ENCODE measurements around the gene TUBG1. TPM values are rescaled to one million over a fixed set of nuclear protein-coding genes. Genes with fewer than 3 reads are reported as not detected.

TUBG1 gene
- total RNA-seq, 1 donor from 2014 or later = 13.0 TPM

GRCh38 chr17:42578282-42578869, 31.1 kb upstream of the TUBG1 start:
- H3K4me1 ChIP-seq (ENCODE audit: control insufficient read depth in 3 of 3, insufficient read depth in 3 of 3, low read length in 3 of 3) = peaks cover 12 to 23% (median 19%) of the 10 kb centered on the region in 3 donors
- H3K9me3 ChIP-seq (ENCODE audit: control insufficient read depth in 3 of 3, low read length in 3 of 3) = no peaks in the 10 kb centered on the region
- H3K27ac ChIP-seq (ENCODE audit: low read depth, low read length) = peak overlapping the region; percentile 89
- peaks cover 49 to 54% (median 52%) of the 10 kb centered on the region in 3 donors for H3K36me3 ChIP-seq (ENCODE audit: control insufficient read depth in 3 of 3, insufficient read depth in 3 of 3, low read length in 3 of 3)
- H3K27me3 ChIP-seq (ENCODE audit: control insufficient read depth in 3 of 3, insufficient read depth in 3 of 3, low read length in 3 of 3) = no peaks in the 10 kb centered on the region
- peak overlapping the region; percentile 92 to 98 (median 96) for H3K9ac ChIP-seq (ENCODE audit: low read depth in 1 of 3, low read length in 3 of 3)
- H3K4me3 ChIP-seq (ENCODE audit: low read length in 3 of 3) = peak overlapping the region; percentile 97 to 99 (median 99)

- Histone ChIP-seq H3K9me3 (ENCODE audit: control insufficient read depth in 3 of 3, low read length in 3 of 3) (no peaks in the 10 kb centered on the region), H3K36me3 (ENCODE audit: control insufficient read depth in 3 of 3, insufficient read depth in 3 of 3, low read length in 3 of 3) (peaks cover 51 to 56% (median 52%) of the 10 kb centered on the region in 3 donors), H3K4me3 (ENCODE audit: low read length in 3 of 3) (no peak overlapping the region), H3K9ac (ENCODE audit: low read depth in 1 of 3, low read length in 3 of 3) (no peak overlapping the region), H3K4me1 (ENCODE audit: control insufficient read depth in 3 of 3, insufficient read depth in 3 of 3, low read length in 3 of 3) (peaks cover 12 to 24% (median 19%) of the 10 kb centered on the region in 3 donors), H3K27me3 (ENCODE audit: control insufficient read depth in 3 of 3, insufficient read depth in 3 of 3, low read length in 3 of 3) (no peaks in the 10 kb centered on the region), H3K27ac (ENCODE audit: low read depth, low read length) (no peak overlapping the region)
These were observed 29.5 kb upstream of the TUBG1 start for GRCh38 chr17:42579794-42580551.

- peaks cover 11 to 34% (median 25%) of the 10 kb centered on the region in 3 donors for H3K4me1 ChIP-seq (ENCODE audit: control insufficient read depth in 3 of 3, insufficient read depth in 3 of 3, low read length in 3 of 3)
- H3K27me3 ChIP-seq (ENCODE audit: control insufficient read depth in 3 of 3, insufficient read depth in 3 of 3, low read length in 3 of 3) = no peaks in the 10 kb centered on the region
- H3K27ac ChIP-seq (ENCODE audit: low read depth, low read length) = no peak overlapping the region
- peaks cover 52 to 70% (median 63%) of the 10 kb centered on the region in 3 donors for H3K36me3 ChIP-seq (ENCODE audit: control insufficient read depth in 3 of 3, insufficient read depth in 3 of 3, low read length in 3 of 3)
- no peaks in the 10 kb centered on the region for H3K9me3 ChIP-seq (ENCODE audit: control insufficient read depth in 3 of 3, low read length in 3 of 3)
- H3K4me3 ChIP-seq (ENCODE audit: low read length in 3 of 3) = no peak overlapping the region
- H3K9ac ChIP-seq (ENCODE audit: low read depth in 1 of 3, low read length in 3 of 3) = no peak overlapping the region
These were observed 27.7 kb upstream of the TUBG1 start for GRCh38 chr17:42581744-42582270.

GRCh38 chr17:42584880-42585279, 24.6 kb upstream of the TUBG1 start:
- H3K36me3 ChIP-seq (ENCODE audit: control insufficient read depth in 3 of 3, insufficient read depth in 3 of 3, low read length in 3 of 3) = peaks cover 65 to 73% (median 68%) of the 10 kb centered on the region in 3 donors
- H3K9ac ChIP-seq (ENCODE audit: low read depth in 1 of 3, low read length in 3 of 3) = peak overlapping the region in 1 of 3 donors; percentile 19
- H3K27me3 ChIP-seq (ENCODE audit: control insufficient read depth in 3 of 3, insufficient read depth in 3 of 3, low read length in 3 of 3) = no peaks in the 10 kb centered on the region
- no peak overlapping the region for H3K27ac ChIP-seq (ENCODE audit: low read depth, low read length)
- H3K4me1 ChIP-seq (ENCODE audit: control insufficient read depth in 3 of 3, insufficient read depth in 3 of 3, low read length in 3 of 3) = peaks cover 4 to 22% (median 14%) of the 10 kb centered on the region in 3 donors
- no peak overlapping the region for H3K4me3 ChIP-seq (ENCODE audit: low read length in 3 of 3)
- no peaks in the 10 kb centered on the region for H3K9me3 ChIP-seq (ENCODE audit: control insufficient read depth in 3 of 3, low read length in 3 of 3)

- H3K27ac ChIP-seq (ENCODE audit: low read depth, low read length) = no peak overlapping the region
- H3K9ac ChIP-seq (ENCODE audit: low read depth in 1 of 3, low read length in 3 of 3) = peak overlapping the region in 2 of 3 donors; percentile 19 to 34
These were observed 24.1 kb upstream of the TUBG1 start for GRCh38 chr17:42585353-42585752.

GRCh38 chr17:42586514-42587230, 22.8 kb upstream of the TUBG1 start:
- peak overlapping the region in 2 of 3 donors; percentile 60 to 63 for H3K9ac ChIP-seq (ENCODE audit: low read depth in 1 of 3, low read length in 3 of 3)
- no peaks in the 10 kb centered on the region for H3K27me3 ChIP-seq (ENCODE audit: control insufficient read depth in 3 of 3, insufficient read depth in 3 of 3, low read length in 3 of 3)
- peaks cover 61 to 74% (median 67%) of the 10 kb centered on the region in 3 donors for H3K36me3 ChIP-seq (ENCODE audit: control insufficient read depth in 3 of 3, insufficient read depth in 3 of 3, low read length in 3 of 3)
- H3K4me3 ChIP-seq (ENCODE audit: low read length in 3 of 3) = no peak overlapping the region
- H3K4me1 ChIP-seq (ENCODE audit: control insufficient read depth in 3 of 3, insufficient read depth in 3 of 3, low read length in 3 of 3) = peaks cover 4 to 22% (median 14%) of the 10 kb centered on the region in 3 donors
- H3K9me3 ChIP-seq (ENCODE audit: control insufficient read depth in 3 of 3, low read length in 3 of 3) = no peaks in the 10 kb centered on the region
- H3K27ac ChIP-seq (ENCODE audit: low read depth, low read length) = no peak overlapping the region

More at GRCh38 chr17:42585353-42585752, 24.1 kb upstream of the TUBG1 start:
- Histone ChIP-seq H3K27me3 (ENCODE audit: control insufficient read depth in 3 of 3, insufficient read depth in 3 of 3, low read length in 3 of 3) (no peaks in the 10 kb centered on the region), H3K36me3 (ENCODE audit: control insufficient read depth in 3 of 3, insufficient read depth in 3 of 3, low read length in 3 of 3) (peaks cover 65 to 73% (median 69%) of the 10 kb centered on the region in 3 donors), H3K4me1 (ENCODE audit: control insufficient read depth in 3 of 3, insufficient read depth in 3 of 3, low read length in 3 of 3) (peaks cover 4 to 22% (median 14%) of the 10 kb centered on the region in 3 donors), H3K9me3 (ENCODE audit: control insufficient read depth in 3 of 3, low read length in 3 of 3) (no peaks in the 10 kb centered on the region), H3K4me3 (ENCODE audit: low read length in 3 of 3) (no peak overlapping the region)

GRCh38 chr17:42590886-42591285, 18.6 kb upstream of the TUBG1 start:
- Histone ChIP-seq H3K27ac (ENCODE audit: low read depth, low read length) (no peak overlapping the region), H3K36me3 (ENCODE audit: control insufficient read depth in 3 of 3, insufficient read depth in 3 of 3, low read length in 3 of 3) (peaks cover 24 to 36% (median 35%) of the 10 kb centered on the region in 3 donors), H3K9me3 (ENCODE audit: control insufficient read depth in 3 of 3, low read length in 3 of 3) (no peaks in the 10 kb centered on the region), H3K4me3 (ENCODE audit: low read length in 3 of 3) (no peak overlapping the region), H3K4me1 (ENCODE audit: control insufficient read depth in 3 of 3, insufficient read depth in 3 of 3, low read length in 3 of 3) (peaks cover 4 to 15% (median 10%) of the 10 kb centered on the region in 3 donors), H3K9ac (ENCODE audit: low read depth in 1 of 3, low read length in 3 of 3) (no peak overlapping the region), H3K27me3 (ENCODE audit: control insufficient read depth in 3 of 3, insufficient read depth in 3 of 3, low read length in 3 of 3) (no peaks in the 10 kb centered on the region)

GRCh38 chr17:42591411-42591810, 18.1 kb upstream of the TUBG1 start:
- no peaks in the 10 kb centered on the region for H3K9me3 ChIP-seq (ENCODE audit: control insufficient read depth in 3 of 3, low read length in 3 of 3)
- no peak overlapping the region for H3K4me3 ChIP-seq (ENCODE audit: low read length in 3 of 3)
- H3K9ac ChIP-seq (ENCODE audit: low read depth in 1 of 3, low read length in 3 of 3) = no peak overlapping the region
- peaks cover 4 to 14% (median 10%) of the 10 kb centered on the region in 3 donors for H3K4me1 ChIP-seq (ENCODE audit: control insufficient read depth in 3 of 3, insufficient read depth in 3 of 3, low read length in 3 of 3)
- peaks cover 20 to 35% (median 31%) of the 10 kb centered on the region in 3 donors for H3K36me3 ChIP-seq (ENCODE audit: control insufficient read depth in 3 of 3, insufficient read depth in 3 of 3, low read length in 3 of 3)
- H3K27ac ChIP-seq (ENCODE audit: low read depth, low read length) = no peak overlapping the region
- no peaks in the 10 kb centered on the region for H3K27me3 ChIP-seq (ENCODE audit: control insufficient read depth in 3 of 3, insufficient read depth in 3 of 3, low read length in 3 of 3)

- H3K4me3 ChIP-seq (ENCODE audit: low read length in 3 of 3) = no peak overlapping the region
- no peaks in the 10 kb centered on the region for H3K27me3 ChIP-seq (ENCODE audit: control insufficient read depth in 3 of 3, insufficient read depth in 3 of 3, low read length in 3 of 3)
- H3K36me3 ChIP-seq (ENCODE audit: control insufficient read depth in 3 of 3, insufficient read depth in 3 of 3, low read length in 3 of 3) = peaks cover 0 to 7% (median 6%) of the 10 kb centered on the region in 3 donors
- H3K9ac ChIP-seq (ENCODE audit: low read depth in 1 of 3, low read length in 3 of 3) = no peak overlapping the region
- H3K27ac ChIP-seq (ENCODE audit: low read depth, low read length) = no peak overlapping the region
- peaks cover 3 to 14% (median 11%) of the 10 kb centered on the region in 3 donors for H3K4me1 ChIP-seq (ENCODE audit: control insufficient read depth in 3 of 3, insufficient read depth in 3 of 3, low read length in 3 of 3)
- no peaks in the 10 kb centered on the region for H3K9me3 ChIP-seq (ENCODE audit: control insufficient read depth in 3 of 3, low read length in 3 of 3)
These were observed 13.1 kb upstream of the TUBG1 start for GRCh38 chr17:42596386-42596785.

Data from skeletal muscle tissue (tissue), 4 donors.